DND-41 (cell line): ENCODE data around the gene UBXN1.

Source experiments
- EZH2 ChIP-seq: IDR thresholded peaks from 3 replicates; pipeline ENCODE4 v1.6.1; 2012; ENCODE audit warnings: borderline replicate concordance, low read depth, mild to moderate bottlenecking, moderate library complexity, low read length, inconsistent platforms; ENCODE audit not compliant: severe bottlenecking
- TF ChIP-seq, protein P1 (sequence below): IDR thresholded peaks from 2 replicates; pipeline ENCODE4 v1.5.1; 2012; ENCODE audit warnings: borderline replicate concordance, low read length, moderate library complexity, mild to moderate bottlenecking; ENCODE audit not compliant: poor library complexity, severe bottlenecking; ENCODE audit errors: extremely low read depth

DNA sequence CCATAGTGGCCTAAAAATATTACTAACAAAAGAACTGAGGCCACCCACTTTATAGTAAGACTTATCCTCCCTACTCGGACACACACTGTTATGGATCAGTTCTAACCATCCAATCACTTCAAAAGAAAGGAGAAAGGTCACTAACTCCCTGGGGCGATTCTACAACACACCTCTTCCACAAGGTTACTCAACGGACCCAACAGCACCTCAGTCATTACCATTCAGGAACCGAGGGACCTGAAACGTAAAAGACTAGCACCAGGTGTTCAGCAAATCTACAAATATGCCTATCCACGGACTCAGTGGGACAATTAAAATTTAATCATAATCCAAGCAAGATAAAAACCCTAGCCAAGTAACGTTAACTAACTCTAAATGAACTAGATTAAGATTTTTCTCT lies 46.8 kb upstream of the UBXN1 start:
- TF ChIP-seq, protein P1, sequence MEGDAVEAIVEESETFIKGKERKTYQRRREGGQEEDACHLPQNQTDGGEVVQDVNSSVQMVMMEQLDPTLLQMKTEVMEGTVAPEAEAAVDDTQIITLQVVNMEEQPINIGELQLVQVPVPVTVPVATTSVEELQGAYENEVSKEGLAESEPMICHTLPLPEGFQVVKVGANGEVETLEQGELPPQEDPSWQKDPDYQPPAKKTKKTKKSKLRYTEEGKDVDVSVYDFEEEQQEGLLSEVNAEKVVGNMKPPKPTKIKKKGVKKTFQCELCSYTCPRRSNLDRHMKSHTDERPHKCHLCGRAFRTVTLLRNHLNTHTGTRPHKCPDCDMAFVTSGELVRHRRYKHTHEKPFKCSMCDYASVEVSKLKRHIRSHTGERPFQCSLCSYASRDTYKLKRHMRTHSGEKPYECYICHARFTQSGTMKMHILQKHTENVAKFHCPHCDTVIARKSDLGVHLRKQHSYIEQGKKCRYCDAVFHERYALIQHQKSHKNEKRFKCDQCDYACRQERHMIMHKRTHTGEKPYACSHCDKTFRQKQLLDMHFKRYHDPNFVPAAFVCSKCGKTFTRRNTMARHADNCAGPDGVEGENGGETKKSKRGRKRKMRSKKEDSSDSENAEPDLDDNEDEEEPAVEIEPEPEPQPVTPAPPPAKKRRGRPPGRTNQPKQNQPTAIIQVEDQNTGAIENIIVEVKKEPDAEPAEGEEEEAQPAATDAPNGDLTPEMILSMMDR, result no peak
- no peak for TF ChIP-seq EZH2
